Measurements from ENCODE around the gene PPP1R27. TPM values are rescaled to one million over a fixed set of nuclear protein-coding genes. Genes with fewer than 3 reads are reported as not detected.

Gene PPP1R27
- total and polyA plus RNA-seq, 9 donors: 0.22 TPM; not detected in 8

DNA sequence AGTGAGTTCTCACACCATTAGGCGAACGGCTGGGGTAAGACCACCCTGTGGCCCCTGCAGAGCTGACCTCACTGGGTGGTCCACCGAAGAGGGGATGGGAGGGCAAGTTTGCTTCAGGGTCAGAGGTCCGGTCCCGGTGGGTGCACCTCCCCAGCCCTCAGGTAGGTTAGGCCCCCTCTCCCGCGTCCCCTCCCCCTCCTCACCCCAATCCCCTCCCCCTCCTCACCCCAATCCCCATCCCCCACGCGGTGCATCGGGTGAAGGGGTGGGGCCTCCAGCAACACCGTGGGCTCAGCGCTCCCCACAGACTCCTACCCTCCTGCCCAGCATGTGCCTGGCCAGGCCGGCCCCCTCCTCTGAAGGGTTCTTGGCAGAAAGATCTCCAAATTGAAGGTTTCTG lies 15.1 kb downstream of the PPP1R27 start:
- 3 to 14% (median 12%) methylated on average over 9 to 13 of the region's 13 CpGs for WGBS, 3 donors
- H3K9me3 ChIP-seq: no peaks in the 10 kb centered on the region
- TF ChIP-seq POLR2A (IDR thresholded peaks at IDR 0.05): no peak
- no peak for TF ChIP-seq CTCF (IDR thresholded peaks at IDR 0.05)
- TF ChIP-seq EP300 (IDR thresholded peaks at IDR 0.05): no peak
- no peaks in the 10 kb centered on the region for H3K36me3 ChIP-seq
- H3K27me3 ChIP-seq: no peaks in the 10 kb centered on the region
- peaks cover 6% of the 10 kb centered on the region for H3K4me1 ChIP-seq (ENCODE audit: insufficient read depth)
- H3K4me3 ChIP-seq: no peak overlapping the region
- intact Hi-C loops (cut with DNase I): no loop called here
- DNase-seq: no peak
- no peak overlapping the region for H3K27ac ChIP-seq

DNA sequence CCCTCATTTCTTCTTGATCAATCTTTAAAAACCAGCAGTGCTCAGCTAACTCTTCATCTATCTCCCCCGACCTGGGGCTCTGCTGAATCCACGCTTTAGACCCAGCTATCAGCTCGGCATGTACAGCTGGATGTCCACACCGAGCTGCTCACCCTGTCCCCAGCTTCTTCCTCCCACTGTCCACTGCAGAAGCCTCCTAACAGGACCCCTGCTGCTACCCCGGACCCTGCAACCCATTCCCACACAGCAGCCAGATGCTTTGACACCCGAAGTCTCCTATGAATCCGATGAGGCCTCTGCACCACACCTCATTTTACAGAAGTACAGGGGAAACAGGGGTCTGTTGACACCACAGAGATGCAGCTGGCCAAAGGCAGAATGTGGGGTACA lies 17.1 kb downstream of the PPP1R27 start:
- Histone ChIP-seq H3K27ac (no peak overlapping the region), H3K4me3 (no peak overlapping the region), H3K36me3 (no peaks in the 10 kb centered on the region), H3K9me3 (no peaks in the 10 kb centered on the region), H3K4me1 (ENCODE audit: insufficient read depth) (peaks cover 6% of the 10 kb centered on the region), H3K27me3 (no peaks in the 10 kb centered on the region)
- intact Hi-C loops (cut with DNase I): no loop called here
- WGBS, 3 donors: 23 to 26% (median 25%) methylated on average over 7 of the region's 7 CpGs
- TF ChIP-seq POLR2A (IDR thresholded peaks at IDR 0.05) (no peak), EP300 (IDR thresholded peaks at IDR 0.05) (no peak), CTCF (IDR thresholded peaks at IDR 0.05) (no peak)
- no peak for DNase-seq

DNA sequence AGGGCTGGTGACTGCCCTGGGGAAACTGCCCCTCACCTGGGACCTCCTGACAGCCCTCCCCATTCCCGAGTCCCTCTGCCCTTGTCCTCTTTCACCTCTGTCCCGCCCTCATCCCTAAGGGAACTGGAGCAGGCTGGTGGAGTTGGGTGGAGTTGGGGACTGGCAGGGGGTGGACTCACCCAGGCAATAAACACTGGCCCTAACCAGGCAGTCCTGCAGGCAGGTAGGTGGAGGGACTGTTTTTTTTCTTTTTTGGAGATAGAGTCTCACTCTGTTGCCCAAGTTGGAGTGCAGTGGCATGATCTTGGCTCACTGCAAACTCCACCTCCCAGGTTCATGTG lies 19.2 kb downstream of the PPP1R27 start:
- Histone ChIP-seq H3K9me3 (no peaks in the 10 kb centered on the region), H3K4me1 (ENCODE audit: insufficient read depth) (no peaks in the 10 kb centered on the region), H3K27me3 (no peaks in the 10 kb centered on the region), H3K36me3 (no peaks in the 10 kb centered on the region), H3K27ac (no peak overlapping the region), H3K4me3 (no peak overlapping the region)
- TF ChIP-seq POLR2A (IDR thresholded peaks at IDR 0.05): no peak
- no peak for TF ChIP-seq EP300 (IDR thresholded peaks at IDR 0.05)
- no peak for TF ChIP-seq CTCF (IDR thresholded peaks at IDR 0.05)
- intact Hi-C loops (cut with DNase I): no loop called here
- WGBS, 3 donors: 45 to 64% (median 51%) methylated on average over 2 of the region's 2 CpGs
- no peak for DNase-seq

- H3K4me3 ChIP-seq: no peak overlapping the region
- no peaks in the 10 kb centered on the region for H3K27me3 ChIP-seq
- no peak overlapping the region for H3K27ac ChIP-seq
- TF ChIP-seq CTCF (IDR thresholded peaks at IDR 0.05) (no peak), POLR2A (IDR thresholded peaks at IDR 0.05) (no peak)
- no peak for DNase-seq
- intact Hi-C loops (cut with DNase I): no loop called here
- no peaks in the 10 kb centered on the region for H3K4me1 ChIP-seq (ENCODE audit: insufficient read depth)
- no peaks in the 10 kb centered on the region for H3K36me3 ChIP-seq
- 43 to 64% (median 59%) methylated on average over 15 to 24 of the region's 24 CpGs for WGBS, 3 donors
- H3K9me3 ChIP-seq: no peaks in the 10 kb centered on the region
These were observed 19.9 kb downstream of the PPP1R27 start for GRCh38 chr17:81814748-81815645.

Measured in ovary (tissue), 9 donors.